Measurements from ENCODE around the gene DUSP22.

DNA sequence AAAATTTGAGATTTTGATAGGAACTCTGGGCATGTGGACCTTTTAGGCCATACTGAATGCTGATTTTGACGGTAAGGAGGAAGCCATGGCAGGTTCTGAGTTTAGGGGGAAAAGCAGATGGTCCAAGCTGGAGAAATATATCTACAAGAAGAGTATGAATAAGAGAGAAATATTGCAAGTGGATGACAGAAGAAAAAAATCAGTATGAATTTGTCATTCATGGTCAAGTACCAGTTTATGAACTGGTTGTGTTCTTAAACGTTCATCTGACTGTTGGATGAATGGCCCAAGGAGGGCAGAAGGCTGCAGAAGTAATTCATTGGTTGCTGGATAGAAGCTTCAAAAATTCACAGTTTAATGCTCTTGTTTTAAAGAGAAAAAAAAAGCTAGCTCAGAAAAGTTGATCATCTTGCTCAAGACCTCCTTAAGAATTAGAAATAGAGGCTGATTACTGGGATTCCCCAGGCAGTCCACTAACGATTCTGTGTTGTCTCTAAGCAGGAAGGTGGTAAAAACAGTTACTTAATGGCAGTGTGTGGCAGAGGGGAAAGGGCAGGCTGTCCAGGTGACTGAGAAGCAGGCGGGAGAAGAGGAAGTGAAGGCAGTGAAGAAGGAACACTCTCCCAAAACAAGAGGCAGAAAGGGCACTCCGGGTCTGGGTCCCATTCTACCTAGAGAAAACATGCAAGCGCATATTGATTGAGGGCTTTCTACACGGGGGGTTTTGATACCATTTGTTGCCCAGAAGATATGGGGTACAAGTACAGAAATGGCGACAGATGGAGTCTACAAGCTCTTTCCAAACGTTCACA lies 2.0 kb upstream of the DUSP22 start:
- TF ChIP-seq EP300 (IDR thresholded peaks at IDR 0.05) (no peak), POLR2A (IDR thresholded peaks at IDR 0.05) (no peak)
- TF ChIP-seq, protein P1, sequence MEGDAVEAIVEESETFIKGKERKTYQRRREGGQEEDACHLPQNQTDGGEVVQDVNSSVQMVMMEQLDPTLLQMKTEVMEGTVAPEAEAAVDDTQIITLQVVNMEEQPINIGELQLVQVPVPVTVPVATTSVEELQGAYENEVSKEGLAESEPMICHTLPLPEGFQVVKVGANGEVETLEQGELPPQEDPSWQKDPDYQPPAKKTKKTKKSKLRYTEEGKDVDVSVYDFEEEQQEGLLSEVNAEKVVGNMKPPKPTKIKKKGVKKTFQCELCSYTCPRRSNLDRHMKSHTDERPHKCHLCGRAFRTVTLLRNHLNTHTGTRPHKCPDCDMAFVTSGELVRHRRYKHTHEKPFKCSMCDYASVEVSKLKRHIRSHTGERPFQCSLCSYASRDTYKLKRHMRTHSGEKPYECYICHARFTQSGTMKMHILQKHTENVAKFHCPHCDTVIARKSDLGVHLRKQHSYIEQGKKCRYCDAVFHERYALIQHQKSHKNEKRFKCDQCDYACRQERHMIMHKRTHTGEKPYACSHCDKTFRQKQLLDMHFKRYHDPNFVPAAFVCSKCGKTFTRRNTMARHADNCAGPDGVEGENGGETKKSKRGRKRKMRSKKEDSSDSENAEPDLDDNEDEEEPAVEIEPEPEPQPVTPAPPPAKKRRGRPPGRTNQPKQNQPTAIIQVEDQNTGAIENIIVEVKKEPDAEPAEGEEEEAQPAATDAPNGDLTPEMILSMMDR (IDR thresholded peaks at IDR 0.05), result no peak

All from suprapubic skin (tissue), 3 donors.